Activated CD8-positive, alpha-beta T cell treated with anti-CD3 and anti-CD28 coated beads for 36 hours (primary cell): ENCODE measurements around the gene SACS. TPM values are rescaled to one million over a fixed set of nuclear protein-coding genes. Genes with fewer than 3 reads are reported as not detected.

ENCODE experiments used
- ATAC-seq: fragments of 200-7000 bp; cut with Tn5 transposase; one replicate; pipeline ENCODE4 v1.10.0; 2021; ENCODE audit warnings: mild to moderate bottlenecking, moderate library complexity
- CTCF ChIA-PET: fragments of 350-600 bp; sonication (Branson Sonifier 250); formaldehyde crosslinking; loops from one replicate; lab custom pipeline; 2021; ENCODE audit warnings: antibody characterized with exemption; lab: Charles Lee
- POLR2A ChIA-PET: fragments of 350-600 bp; sonication (Branson Sonifier 250); formaldehyde crosslinking; loops from one replicate; lab custom pipeline; 2021; ENCODE audit warnings: antibody characterized with exemption; lab: Charles Lee
- DNase-seq: peaks from one replicate; pipeline ENCODE4 v3.0.0-alpha.2; 2020
- H3K27ac Mint-ChIP-seq: one replicate; pipeline ENCODE4 v1.8.0; 2021; ENCODE audit warnings: mild to moderate bottlenecking, mixed read lengths
- H3K27me3 Mint-ChIP-seq: one replicate; pipeline ENCODE4 v1.8.0; 2021; ENCODE audit warnings: mixed read lengths
- H3K36me3 Mint-ChIP-seq: one replicate; pipeline ENCODE4 v1.8.0; 2021; ENCODE audit warnings: low read depth, mixed read lengths
- H3K4me1 Mint-ChIP-seq: one replicate; pipeline ENCODE4 v1.8.0; 2021; ENCODE audit warnings: low read depth, mixed read lengths
- H3K4me3 Mint-ChIP-seq: one replicate; pipeline ENCODE4 v1.8.0; 2021; ENCODE audit warnings: mild to moderate bottlenecking, moderate library complexity, mixed read lengths
- H3K9me3 Mint-ChIP-seq: one replicate; pipeline ENCODE4 v1.8.0; 2021; ENCODE audit warnings: mixed read lengths
- CTCF ChIP-seq: fragments of 200-600 bp; IDR thresholded peaks from one replicate; pipeline ENCODE4 v1.8.0; 2022; ENCODE audit warnings: antibody characterized with exemption, mild to moderate bottlenecking
- intact Hi-C: fragments of 100-400 bp; cut with micrococcal nuclease; formaldehyde crosslinking; loops from one replicate; pipeline ENCODE4 v1.10.0; 2022
- total RNA-seq, 2 experiments: library from RNA; stranded (reverse); gene quantifications; one replicate each; pipeline ENCODE4 v1.2.3, GENCODE V29; 2021

The SACS gene
- total RNA-seq = 10 to 100 TPM; 39.2 to 46.4 TPM

- Mint-ChIP-seq H3K4me3 (no peak within 1 kb of the TSS), H3K27ac (no peak within 1 kb of the TSS), H3K4me1 (peaks cover 4% of the 10 kb centered on the region), H3K27me3 (peaks cover 29% of the 10 kb centered on the region), H3K9me3 (no peaks in the 10 kb centered on the region), H3K36me3 (no peaks in the 10 kb centered on the region)
- intact Hi-C loops = no loop called here
- ATAC-seq = no peak
- DNase-seq = no peak
- ChIA-PET POLR2A (no interaction called here), CTCF (interaction anchor here (0.8 kb wide), 1 partner anchor 11 kb away, joined by 3 read pairs; no protein-coding TSS in a partner anchor)
- no peak for TF ChIP-seq CTCF
Observed at GRCh38 chr13:23433171-23434153, at the start of gene SACS. TSS of gene SACS (minus strand) at chr13:23433702. CDS start at chr13:23411239, 22,463 bp downstream.

- ATAC-seq (no peak), DNase-seq (no peak)
- H3K27ac Mint-ChIP-seq = no peak overlapping the region
- ChIA-PET CTCF (no interaction called here), POLR2A (no interaction called here)
- no peak for TF ChIP-seq CTCF
- intact Hi-C loops = no loop called here
- peaks cover 2% of the 10 kb centered on the region for H3K36me3 Mint-ChIP-seq
- peaks cover 21% of the 10 kb centered on the region for H3K9me3 Mint-ChIP-seq
- no peak overlapping the region for H3K4me3 Mint-ChIP-seq
- H3K27me3 Mint-ChIP-seq = peaks cover 11% of the 10 kb centered on the region
- H3K4me1 Mint-ChIP-seq = no peaks in the 10 kb centered on the region
Observed at GRCh38 chr13:23480324-23480723, 46.8 kb upstream of the SACS start.

GRCh38 chr13:23477101-23477500 is 43.6 kb upstream of the SACS start:
- Mint-ChIP-seq H3K9me3 (peaks cover 21% of the 10 kb centered on the region), H3K36me3 (peaks cover 2% of the 10 kb centered on the region), H3K4me3 (no peak overlapping the region), H3K27me3 (peaks cover 9% of the 10 kb centered on the region), H3K4me1 (no peaks in the 10 kb centered on the region), H3K27ac (no peak overlapping the region)
- no peak for DNase-seq
- ChIA-PET CTCF (no interaction called here), POLR2A (no interaction called here)
- ATAC-seq = no peak
- intact Hi-C loops = no loop called here
- TF ChIP-seq CTCF = no peak

- TF ChIP-seq CTCF = no peak
- H3K9me3 Mint-ChIP-seq = no peaks in the 10 kb centered on the region
- intact Hi-C loops = no loop called here
- H3K4me1 Mint-ChIP-seq = no peaks in the 10 kb centered on the region
- no peak overlapping the region for H3K4me3 Mint-ChIP-seq
- peaks cover 11% of the 10 kb centered on the region for H3K27me3 Mint-ChIP-seq
- ATAC-seq (no peak), DNase-seq (no peak)
- CTCF ChIA-PET = no interaction called here
- no peaks in the 10 kb centered on the region for H3K36me3 Mint-ChIP-seq
- POLR2A ChIA-PET = no interaction called here
- H3K27ac Mint-ChIP-seq = no peak overlapping the region
Observed at GRCh38 chr13:23473221-23473620, 39.7 kb upstream of the SACS start.

GRCh38 chr13:23472189-23472588 is 38.7 kb upstream of the SACS start:
- no peak for ATAC-seq
- POLR2A ChIA-PET = no interaction called here
- TF ChIP-seq CTCF = no peak
- no peak for DNase-seq
- intact Hi-C loops = no loop called here
- H3K27me3 Mint-ChIP-seq = peaks cover 8% of the 10 kb centered on the region
- CTCF ChIA-PET = no interaction called here
- no peaks in the 10 kb centered on the region for H3K9me3 Mint-ChIP-seq
- H3K4me3 Mint-ChIP-seq = no peak overlapping the region
- no peak overlapping the region for H3K27ac Mint-ChIP-seq
- H3K36me3 Mint-ChIP-seq = no peaks in the 10 kb centered on the region
- H3K4me1 Mint-ChIP-seq = peaks cover under 1% of the 10 kb centered on the region
